H9 (cell line): Measurements from ENCODE around the gene DYNLRB1. TPM values are rescaled to one million over a fixed set of nuclear protein-coding genes. Genes with fewer than 3 reads are reported as not detected.
A peak's percentile ranks its signal among the peaks of the same experiment; 100 is the strongest.

Experiments used
- DNase-seq: peaks from one replicate; pipeline ENCODE4 v3.0.0-alpha.2; 2017
- H2AFZ ChIP-seq: one replicate; pipeline ENCODE4 v1.6.1; 2013; ENCODE audit warnings: mild to moderate bottlenecking, low read length, control low read depth, moderate library complexity
- H2AK5ac ChIP-seq: 2 replicates; pipeline ENCODE4 v1.6.1; 2013; ENCODE audit warnings: low read length, control low read depth, mixed read lengths; ENCODE audit not compliant: insufficient read length
- H2BK120ac ChIP-seq: one replicate; pipeline ENCODE4 v1.6.1; 2013; ENCODE audit warnings: low read depth, mild to moderate bottlenecking, low read length, control low read depth, inconsistent platforms; ENCODE audit not compliant: poor library complexity, severe bottlenecking
- H2BK12ac ChIP-seq: 2 replicates; pipeline ENCODE4 v1.6.1; 2013; ENCODE audit warnings: low read length, control low read depth, mixed read lengths, low read depth; ENCODE audit not compliant: insufficient read length
- H2BK15ac ChIP-seq: 2 replicates; pipeline ENCODE4 v1.6.1; 2013; ENCODE audit warnings: low read depth, low read length, control low read depth
- H2BK20ac ChIP-seq: one replicate; pipeline ENCODE4 v1.6.1; 2013; ENCODE audit warnings: low read depth, mild to moderate bottlenecking, low read length, control low read depth, inconsistent platforms; ENCODE audit not compliant: poor library complexity, severe bottlenecking
- H2BK5ac ChIP-seq: 2 replicates; pipeline ENCODE4 v1.6.1; 2013; ENCODE audit warnings: low read length, control low read depth, mixed read lengths; ENCODE audit not compliant: insufficient read length
- H3K14ac ChIP-seq: 2 replicates; pipeline ENCODE4 v1.6.1; 2013; ENCODE audit warnings: low read length, control low read depth; ENCODE audit not compliant: insufficient read depth
- H3K18ac ChIP-seq: 2 replicates; pipeline ENCODE4 v1.6.1; 2013; ENCODE audit warnings: low read depth, mild to moderate bottlenecking, mixed read lengths, low read length, control low read depth; ENCODE audit not compliant: insufficient read length
- H3K23ac ChIP-seq: 2 replicates; pipeline ENCODE4 v1.6.1; 2013; ENCODE audit warnings: low read length, control low read depth, mixed read lengths, low read depth; ENCODE audit not compliant: insufficient read length
- H3K23me2 ChIP-seq: 2 replicates; pipeline ENCODE4 v1.6.1; 2013; ENCODE audit warnings: low read depth, mild to moderate bottlenecking, mixed read lengths, low read length, control low read depth; ENCODE audit not compliant: insufficient read length, poor library complexity, severe bottlenecking
- H3K27ac ChIP-seq: 2 replicates; pipeline ENCODE4 v1.5.1; 2013; ENCODE audit warnings: low read length, control low read depth, mixed read lengths, low read depth; ENCODE audit not compliant: insufficient read length
- H3K27me3 ChIP-seq: 2 replicates; pipeline ENCODE4 v1.6.1; 2013; ENCODE audit warnings: low read length, control low read depth, inconsistent platforms; ENCODE audit not compliant: insufficient read depth
- H3K4ac ChIP-seq: 2 replicates; pipeline ENCODE4 v1.6.1; 2013; ENCODE audit warnings: low read depth, mild to moderate bottlenecking, control low read depth, inconsistent platforms, low read length, moderate library complexity
- H3K4me1 ChIP-seq: 2 replicates; pipeline ENCODE4 v1.6.1; 2013; ENCODE audit warnings: low read length, control low read depth, inconsistent platforms; ENCODE audit not compliant: insufficient read depth
- H3K4me2 ChIP-seq: 2 replicates; pipeline ENCODE4 v1.6.1; 2013; ENCODE audit warnings: low read length, control low read depth, mixed read lengths; ENCODE audit not compliant: insufficient read length, insufficient read depth
- H3K56ac ChIP-seq: 2 replicates; pipeline ENCODE4 v1.6.1; 2013; ENCODE audit warnings: low read depth, mild to moderate bottlenecking, mixed read lengths, low read length, control low read depth; ENCODE audit not compliant: insufficient read length
- H3K79me1 ChIP-seq: 2 replicates; pipeline ENCODE4 v1.6.1; 2013; ENCODE audit warnings: low read depth, mild to moderate bottlenecking, moderate library complexity, low read length, control low read depth, inconsistent platforms; ENCODE audit not compliant: insufficient read depth, poor library complexity, severe bottlenecking
- H3K79me2 ChIP-seq: 2 replicates; pipeline ENCODE4 v1.6.1; 2013; ENCODE audit warnings: low read length, control low read depth, inconsistent platforms; ENCODE audit not compliant: insufficient read depth
- H3K9ac ChIP-seq: 2 replicates; pipeline ENCODE4 v1.6.1; 2013; ENCODE audit warnings: low read length, control low read depth, mixed read lengths; ENCODE audit not compliant: insufficient read length; ENCODE audit errors: extremely low read depth
- H3K9me3 ChIP-seq: one replicate; pipeline ENCODE4 v1.6.1; 2013; ENCODE audit warnings: low read depth, low read length, inconsistent platforms; ENCODE audit not compliant: control insufficient read depth
- H3T11ph ChIP-seq: one replicate; pipeline ENCODE4 v1.6.1; 2013; ENCODE audit warnings: mild to moderate bottlenecking, low read length, control low read depth, inconsistent platforms
- H4K20me1 ChIP-seq: one replicate; pipeline ENCODE4 v1.6.1; 2013; ENCODE audit not compliant: control insufficient read depth, insufficient read length, insufficient read depth
- H4K5ac ChIP-seq: 2 replicates; pipeline ENCODE4 v1.6.1; 2013; ENCODE audit warnings: low read depth, mild to moderate bottlenecking, mixed read lengths, low read length, control low read depth; ENCODE audit not compliant: insufficient read length
- H4K8ac ChIP-seq: replicated peaks from 2 replicates; pipeline ENCODE4 v1.6.1; 2013; ENCODE audit warnings: low read length, control low read depth, mixed read lengths, low read depth; ENCODE audit not compliant: insufficient read length
- H4K91ac ChIP-seq: 2 replicates; pipeline ENCODE4 v1.6.1; 2013; ENCODE audit warnings: low read depth, mild to moderate bottlenecking, moderate library complexity, mixed read lengths, low read length, control low read depth; ENCODE audit not compliant: insufficient read length
- H3K27ac Mint-ChIP-seq, 3 experiments: 2 replicates in 2 of 3; 3 replicates in 1 of 3; pipeline ENCODE4 v1.8.0; 2020 to 2021; ENCODE audit warnings: mixed read lengths in 3 of 3, mild to moderate bottlenecking in 1 of 3, moderate library complexity in 1 of 3
- H3K27me3 Mint-ChIP-seq: 2 replicates; pipeline ENCODE4 v1.8.0; 2021; ENCODE audit warnings: low read depth, mild to moderate bottlenecking, moderate library complexity, mixed read lengths
- H3K36me3 Mint-ChIP-seq, 3 experiments: 2 replicates in 2 of 3; 3 replicates in 1 of 3; pipeline ENCODE4 v1.8.0; 2020 to 2021; ENCODE audit warnings: low read depth in 3 of 3, mixed read lengths in 3 of 3; ENCODE audit not compliant: insufficient read depth in 1 of 3
- H3K4me1 Mint-ChIP-seq, 2 experiments: 2 replicates each; pipeline ENCODE4 v1.8.0; 2020; ENCODE audit warnings: mixed read lengths in 2 of 2
- H3K4me3 Mint-ChIP-seq, 2 experiments: 2 replicates in 1 of 2; 3 replicates in 1 of 2; pipeline ENCODE4 v1.8.0; 2020 to 2021; ENCODE audit warnings: mild to moderate bottlenecking in 2 of 2, mixed read lengths in 2 of 2, moderate library complexity in 1 of 2
- H3K9me3 Mint-ChIP-seq, 2 experiments: 2 replicates in 1 of 2; 3 replicates in 1 of 2; pipeline ENCODE4 v1.8.0; 2020; ENCODE audit warnings: mild to moderate bottlenecking in 2 of 2, mixed read lengths in 2 of 2, moderate library complexity in 1 of 2
- CTCF ChIP-seq: fragments of 200-600 bp; sonication (generic); conservative IDR thresholded peaks from 3 replicates; pipeline ENCODE4 v1.8.0; 2021; ENCODE audit warnings: antibody characterized with exemption, mild to moderate bottlenecking
- WGBS: extraction: QIAGEN DNeasy Blood & Tissue Kit; methylation state at CpG from one replicate; pipeline ENCODE4 v1.1.7; 2013; ENCODE audit warnings: missing lambda C conversion rate, low lambda C conversion rate, mixed read lengths; ENCODE audit not compliant: insufficient read length; ENCODE audit errors: extremely low coverage; 5-methylcytosine and 5-hydroxymethylcytosine counted together
- total RNA-seq: library from RNA; stranded (reverse); gene quantifications from 2 replicates; pipeline ENCODE4 v1.2.1, GENCODE V29; 2021

Gene DYNLRB1
- total RNA-seq, 1 experiment from 2014 or later = 200 TPM

DNA sequence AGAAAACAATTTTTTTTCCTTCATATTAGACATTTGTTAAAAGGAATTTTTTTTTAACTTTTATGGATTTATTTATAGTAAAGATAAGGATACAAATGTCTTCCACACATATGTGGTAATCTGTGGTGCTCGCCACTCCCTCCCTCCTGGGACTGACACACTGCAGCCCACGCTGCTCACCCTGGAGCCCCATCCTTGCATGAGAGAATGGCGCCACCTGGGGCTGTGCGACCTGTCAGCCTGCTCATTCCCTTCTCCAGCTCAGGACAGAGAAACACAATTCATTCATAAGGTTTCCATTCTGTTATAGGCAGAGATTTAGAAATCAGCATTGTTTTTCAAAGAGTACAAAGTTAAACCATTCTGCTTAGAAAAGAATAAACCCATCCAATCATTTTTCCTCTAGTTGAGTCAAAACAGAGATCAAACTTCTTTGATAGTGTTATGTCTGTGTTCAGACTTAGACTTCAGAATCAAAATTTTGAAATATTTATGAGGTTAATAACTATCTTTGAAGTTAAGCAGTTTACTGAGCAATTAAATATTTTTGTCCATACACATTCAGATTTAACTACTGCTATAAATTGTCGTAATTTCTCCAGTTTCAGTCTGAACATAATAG is 42.8 kb upstream of the DYNLRB1 start:
- H3K27me3 Mint-ChIP-seq = no peaks in the 10 kb centered on the region
- Histone ChIP-seq H3K9me3 (no peaks in the 10 kb centered on the region), H3K27ac (no peak overlapping the region), H3T11ph (no peak overlapping the region), H3K23me2 (no peaks in the 10 kb centered on the region), H2AK5ac (no peak overlapping the region), H3K56ac (no peak overlapping the region), H2BK15ac (no peak overlapping the region), H2BK12ac (no peak overlapping the region), H3K79me2 (no peaks in the 10 kb centered on the region), H3K4ac (no peak overlapping the region), H3K23ac (no peak overlapping the region), H2BK20ac (no peak overlapping the region), H3K4me2 (no peak overlapping the region), H3K27me3 (no peaks in the 10 kb centered on the region), H2BK120ac (no peak overlapping the region), H4K91ac (no peak overlapping the region), H3K18ac (no peak overlapping the region), H2BK5ac (no peak overlapping the region), H3K9ac (no peak overlapping the region), H4K5ac (no peak overlapping the region), H4K8ac (no peak overlapping the region), H4K20me1 (no peaks in the 10 kb centered on the region), H3K79me1 (no peaks in the 10 kb centered on the region), H3K4me1 (no peaks in the 10 kb centered on the region), H2AFZ (no peak overlapping the region), H3K14ac (no peak overlapping the region)
- H3K4me1 Mint-ChIP-seq = no peaks in the 10 kb centered on the region
- no peak overlapping the region for H3K4me3 Mint-ChIP-seq
- no peak overlapping the region for H3K27ac Mint-ChIP-seq
- peak; percentile 56 for DNase-seq
- peaks cover 0 to 4% of the 10 kb centered on the region in 2 experiments; a peak in 2 of 5 replicates for H3K9me3 Mint-ChIP-seq
- WGBS = no CpG with 5 or more reads among the region's 5 CpGs
- TF ChIP-seq CTCF = peak; percentile 76
- peaks cover 45 to 81% (median 55%) of the 10 kb centered on the region in 3 experiments for H3K36me3 Mint-ChIP-seq
